ENCODE results near the gene ZFYVE27.

DNA sequence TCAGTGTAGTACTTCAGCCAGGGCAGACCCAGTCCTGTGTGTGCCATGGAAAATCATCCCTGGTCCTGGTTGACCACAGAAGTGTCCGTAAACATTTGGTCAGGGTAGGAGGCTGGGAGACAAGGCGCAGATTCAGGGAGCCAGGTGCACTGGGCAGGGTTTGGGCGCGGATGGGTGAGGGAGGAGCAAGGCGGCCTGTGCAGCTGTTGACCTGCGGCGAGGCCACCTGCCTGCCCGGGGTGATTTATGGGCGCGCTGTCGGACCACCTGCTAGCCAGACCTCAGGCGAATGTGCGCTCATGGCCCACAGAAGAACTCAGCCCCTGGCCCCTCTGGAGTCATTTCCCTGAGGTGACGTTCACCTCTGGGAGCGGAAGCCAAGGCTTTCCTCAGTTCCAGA lies 28.3 kb downstream of the ZFYVE27 start:
- no peak for TF ChIP-seq POLR2A (IDR thresholded peaks at IDR 0.05)
- TF ChIP-seq, protein P1, sequence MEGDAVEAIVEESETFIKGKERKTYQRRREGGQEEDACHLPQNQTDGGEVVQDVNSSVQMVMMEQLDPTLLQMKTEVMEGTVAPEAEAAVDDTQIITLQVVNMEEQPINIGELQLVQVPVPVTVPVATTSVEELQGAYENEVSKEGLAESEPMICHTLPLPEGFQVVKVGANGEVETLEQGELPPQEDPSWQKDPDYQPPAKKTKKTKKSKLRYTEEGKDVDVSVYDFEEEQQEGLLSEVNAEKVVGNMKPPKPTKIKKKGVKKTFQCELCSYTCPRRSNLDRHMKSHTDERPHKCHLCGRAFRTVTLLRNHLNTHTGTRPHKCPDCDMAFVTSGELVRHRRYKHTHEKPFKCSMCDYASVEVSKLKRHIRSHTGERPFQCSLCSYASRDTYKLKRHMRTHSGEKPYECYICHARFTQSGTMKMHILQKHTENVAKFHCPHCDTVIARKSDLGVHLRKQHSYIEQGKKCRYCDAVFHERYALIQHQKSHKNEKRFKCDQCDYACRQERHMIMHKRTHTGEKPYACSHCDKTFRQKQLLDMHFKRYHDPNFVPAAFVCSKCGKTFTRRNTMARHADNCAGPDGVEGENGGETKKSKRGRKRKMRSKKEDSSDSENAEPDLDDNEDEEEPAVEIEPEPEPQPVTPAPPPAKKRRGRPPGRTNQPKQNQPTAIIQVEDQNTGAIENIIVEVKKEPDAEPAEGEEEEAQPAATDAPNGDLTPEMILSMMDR (IDR thresholded peaks at IDR 0.05): no peak

All from stomach (tissue), 4 donors.